WERI-Rb-1 (cell line): ENCODE results near the gene CHRNB2.
A peak's percentile ranks its signal among the peaks of the same experiment; 100 is the strongest.
"Not testable (repeated sequence)": the region's sequence is repeated elsewhere in the genome, so short reads cannot be mapped to it uniquely, and the experiment has no call there.

Source experiments
- DNase-seq: peaks from one replicate; pipeline ENCODE4 v3.0.0-alpha.2; 2020
- H3K27ac ChIP-seq: fragments of 250-450 bp; sonication (Bioruptor Pico); 2 replicates; pipeline ENCODE4 v1.5.1; 2020; ENCODE audit warnings: mild to moderate bottlenecking, moderate library complexity
- H3K27me3 ChIP-seq: fragments of 250-450 bp; sonication (Bioruptor Pico); 2 replicates; pipeline ENCODE4 v1.5.1; 2021; ENCODE audit warnings: mild to moderate bottlenecking, low read depth, moderate library complexity; ENCODE audit not compliant: insufficient read depth, severe bottlenecking
- H3K36me3 ChIP-seq: fragments of 250-450 bp; sonication (Bioruptor Pico); 2 replicates; pipeline ENCODE4 v1.5.1; 2020; ENCODE audit warnings: mild to moderate bottlenecking, moderate library complexity
- H3K4me3 ChIP-seq: 2 replicates; pipeline ENCODE4 v1.5.1; 2011; ENCODE audit warnings: low read depth, mild to moderate bottlenecking, control low read depth, low read length
- H3K9me3 ChIP-seq: fragments of 250-450 bp; sonication (Bioruptor Pico); 2 replicates; pipeline ENCODE4 v1.5.1; 2021; ENCODE audit warnings: mild to moderate bottlenecking, moderate library complexity; ENCODE audit not compliant: severe bottlenecking
- CTCF ChIP-seq: IDR thresholded peaks from 2 replicates; pipeline ENCODE4 v1.5.1; 2011; ENCODE audit warnings: low read depth, mild to moderate bottlenecking, control low read depth, inconsistent platforms, low read length

Gene CHRNB2

GRCh38 chr1:154529308-154529707 lies 38.3 kb upstream of the CHRNB2 start:
- H3K9me3 ChIP-seq, result peaks cover 11% of the 10 kb centered on the region

GRCh38 chr1:154531950-154532349 lies 35.6 kb upstream of the CHRNB2 start:
- H3K4me3 ChIP-seq, H3K27ac ChIP-seq, H3K36me3 ChIP-seq, DNase-seq: not testable (repeated sequence)
- Histone ChIP-seq H3K9me3 (peaks cover 11% of the 10 kb centered on the region), H3K27me3 (peaks cover 88% of the 10 kb centered on the region)

More at GRCh38 chr1:154529308-154529707, 38.3 kb upstream of the CHRNB2 start:
- peaks cover 82% of the 10 kb centered on the region for H3K27me3 ChIP-seq
- no peak overlapping the region for H3K4me3 ChIP-seq
- no peaks in the 10 kb centered on the region for H3K36me3 ChIP-seq
- no peak for TF ChIP-seq CTCF
- H3K27ac ChIP-seq, result no peak overlapping the region
- no peak for DNase-seq

- Histone ChIP-seq H3K27ac (no peak overlapping the region), H3K27me3 (peaks cover 90% of the 10 kb centered on the region), H3K9me3 (peaks cover 11% of the 10 kb centered on the region), H3K4me3 (no peak overlapping the region), H3K36me3 (no peaks in the 10 kb centered on the region)
- TF ChIP-seq CTCF, result peak; percentile 99
- DNase-seq, result peak; percentile 86
These were observed 33.4 kb upstream of the CHRNB2 start for GRCh38 chr1:154533952-154534844.

GRCh38 chr1:154536570-154536969 lies 31.0 kb upstream of the CHRNB2 start:
- H3K27me3 ChIP-seq, result peaks cover 91% of the 10 kb centered on the region
- TF ChIP-seq CTCF, result no peak
- no peak overlapping the region for H3K27ac ChIP-seq
- peaks cover 4% of the 10 kb centered on the region for H3K9me3 ChIP-seq
- no peak for DNase-seq
- H3K36me3 ChIP-seq, result no peaks in the 10 kb centered on the region
- H3K4me3 ChIP-seq, result no peak overlapping the region

- no peak for DNase-seq
- H3K27me3 ChIP-seq, result peaks cover 100% of the 10 kb centered on the region
- no peaks in the 10 kb centered on the region for H3K9me3 ChIP-seq
- H3K4me3 ChIP-seq, result no peak overlapping the region
- H3K36me3 ChIP-seq, result no peaks in the 10 kb centered on the region
- no peak for TF ChIP-seq CTCF
- no peak overlapping the region for H3K27ac ChIP-seq
These were observed 27.8 kb upstream of the CHRNB2 start for GRCh38 chr1:154539486-154540483.

GRCh38 chr1:154541231-154541630 lies 26.3 kb upstream of the CHRNB2 start:
- no peak overlapping the region for H3K4me3 ChIP-seq
- H3K27me3 ChIP-seq, result peaks cover 96% of the 10 kb centered on the region
- no peaks in the 10 kb centered on the region for H3K36me3 ChIP-seq
- TF ChIP-seq CTCF, result no peak
- no peaks in the 10 kb centered on the region for H3K9me3 ChIP-seq
- no peak for DNase-seq
- no peak overlapping the region for H3K27ac ChIP-seq
